Cerebellar nuclear complex (tissue), 1 donor: ENCODE results near the gene G6PC3.
A peak's percentile ranks its signal among the peaks of the same experiment; 100 is the strongest.

Experiments used
- DNase-seq, 2 experiments: peaks; one replicate each; lab custom pipeline; 2025; lab: John Stamatoyannopoulos, UW

Gene G6PC3

GRCh38 chr17:44123356-44124117 lies 53.0 kb downstream of the G6PC3 start, which contains the start of gene HDAC5:
TSS of gene HDAC5 (minus strand) at chr17:44123641. CDS start at chr17:44117515, 6,126 bp downstream.
- DNase-seq, result peak; percentile 72 to 93

- no peak for DNase-seq
These were observed 53.5 kb downstream of the G6PC3 start for GRCh38 chr17:44124118-44124438.
